Measurements from ENCODE around the gene BTBD9.

BTBD9 gene

GRCh38 chr6:38552121-38552520 is 87.6 kb downstream of the BTBD9 start:
- DNase-seq = peak in 1 of 2 donors; percentile 26

- no peak for DNase-seq
These were observed 89.9 kb downstream of the BTBD9 start for GRCh38 chr6:38549795-38550194.

GRCh38 chr6:38549180-38549579 is 90.5 kb downstream of the BTBD9 start:
- no peak for DNase-seq

GRCh38 chr6:38543022-38543421 is 96.7 kb downstream of the BTBD9 start:
- no peak for DNase-seq

GRCh38 chr6:38542031-38542430 is 97.7 kb downstream of the BTBD9 start:
- no peak for DNase-seq

GRCh38 chr6:38533064-38533463 is 106.7 kb downstream of the BTBD9 start:
- DNase-seq = no peak

- DNase-seq = no peak
These were observed 108.6 kb downstream of the BTBD9 start for GRCh38 chr6:38531134-38531533.

DNA sequence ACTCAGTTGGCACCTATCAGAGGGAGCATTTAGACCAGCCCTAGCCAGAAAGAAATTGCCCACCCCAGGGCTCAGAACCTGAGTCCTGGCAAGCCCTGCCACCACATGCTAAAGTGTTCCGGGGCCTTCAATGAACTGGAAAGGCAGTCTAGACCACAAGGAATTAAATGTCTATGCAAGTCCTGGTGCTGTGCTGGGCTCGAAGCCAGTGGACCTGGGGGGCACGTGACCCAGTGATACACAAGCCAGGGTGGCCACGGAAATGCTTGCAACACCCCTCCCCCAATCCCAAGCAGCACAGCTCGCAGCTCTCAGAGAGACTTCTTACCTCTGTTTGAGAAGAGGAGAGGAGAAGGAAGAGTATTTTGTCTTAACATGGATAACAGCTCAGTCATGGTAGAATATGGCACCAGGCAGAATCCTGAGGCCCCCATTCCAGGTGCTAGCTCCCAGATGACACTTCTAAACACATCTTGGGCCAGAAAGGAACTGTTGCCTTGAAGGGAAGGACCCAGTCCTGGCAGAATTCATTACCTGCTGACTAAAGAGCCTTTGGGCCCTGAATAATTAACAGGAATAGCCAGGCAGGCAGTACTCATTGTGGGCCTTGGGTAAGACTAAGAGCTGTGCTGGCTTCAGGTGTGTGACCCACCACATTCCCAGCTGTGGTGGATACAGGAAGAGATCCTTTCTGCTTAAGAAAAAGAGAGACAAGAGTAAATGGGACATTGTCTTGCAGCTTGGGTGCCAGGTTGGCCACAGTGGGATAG is 111.3 kb downstream of the BTBD9 start:
- DNase-seq = no peak

GRCh38 chr6:38527371-38527770 is 112.4 kb downstream of the BTBD9 start:
- DNase-seq = no peak

DNA sequence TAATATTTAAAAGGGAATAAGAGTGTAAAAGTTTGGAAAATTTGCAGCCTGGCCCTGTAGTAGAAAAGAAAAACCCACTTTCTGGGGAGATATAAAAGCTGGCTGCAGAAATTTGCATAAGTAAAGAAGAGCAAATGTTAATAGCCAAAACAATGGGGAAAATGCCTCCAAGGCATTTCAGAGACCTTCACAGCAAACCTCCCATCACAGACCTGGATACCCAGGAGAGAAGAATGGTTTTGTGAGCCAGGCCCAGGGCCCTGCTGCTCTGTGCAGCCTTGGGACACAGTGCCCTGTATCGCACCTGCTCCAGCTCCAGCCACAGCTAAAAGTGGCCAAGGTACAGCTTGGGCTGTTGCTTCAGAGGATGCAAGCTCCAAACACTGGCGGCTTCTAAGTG is 113.8 kb downstream of the BTBD9 start:
- no peak for DNase-seq

GRCh38 chr6:38524436-38525145 is 115.1 kb downstream of the BTBD9 start:
- DNase-seq = no peak

- no peak for DNase-seq
These were observed 117.4 kb downstream of the BTBD9 start for GRCh38 chr6:38522322-38522721.

- DNase-seq = no peak
These were observed 121.0 kb downstream of the BTBD9 start for GRCh38 chr6:38518511-38519304.

- no peak for DNase-seq
These were observed 122.7 kb downstream of the BTBD9 start for GRCh38 chr6:38517005-38517404.

- DNase-seq = no peak
These were observed 125.3 kb downstream of the BTBD9 start for GRCh38 chr6:38514399-38514798.

DNA sequence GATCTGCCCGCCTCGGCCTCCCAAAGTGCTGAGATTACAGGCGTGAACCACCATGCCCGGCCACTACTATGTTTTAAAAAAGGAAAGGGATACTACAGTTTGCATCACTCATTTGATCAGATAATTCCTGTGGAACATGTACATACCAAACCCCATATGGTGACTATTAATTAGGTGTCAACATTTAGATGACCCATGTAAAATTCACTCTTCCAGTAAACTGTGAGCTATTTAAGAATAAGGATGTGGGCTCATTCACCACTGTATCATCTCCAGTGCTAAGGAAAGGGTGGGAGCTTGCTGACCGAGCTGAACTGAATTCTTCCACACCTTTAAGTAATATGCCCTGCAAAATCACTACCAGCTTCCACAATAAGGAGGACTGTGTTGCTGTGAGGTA is 127.5 kb downstream of the BTBD9 start:
- no peak for DNase-seq

- DNase-seq = no peak
These were observed 129.5 kb downstream of the BTBD9 start for GRCh38 chr6:38510205-38510604.

DNA sequence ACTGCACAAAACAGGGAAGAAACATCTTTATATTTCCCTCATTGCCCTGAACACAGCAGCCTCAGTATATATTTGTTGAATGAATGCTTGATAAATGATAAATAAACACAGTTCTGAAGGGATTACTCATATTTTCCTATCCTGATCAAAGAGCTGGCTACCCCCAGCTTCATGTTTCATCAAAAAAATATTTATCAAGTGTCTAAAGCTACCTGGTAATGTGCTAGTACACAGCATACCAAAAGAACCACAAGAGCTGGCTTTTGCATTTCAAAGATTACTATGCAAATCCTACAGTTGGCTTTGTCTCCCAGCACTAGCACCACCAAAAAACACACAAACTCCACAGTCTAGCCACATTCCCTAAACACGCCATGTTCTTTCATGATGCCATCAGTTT is 130.0 kb downstream of the BTBD9 start:
- no peak for DNase-seq

- DNase-seq = no peak
These were observed 130.8 kb downstream of the BTBD9 start for GRCh38 chr6:38508894-38509293.

DNA sequence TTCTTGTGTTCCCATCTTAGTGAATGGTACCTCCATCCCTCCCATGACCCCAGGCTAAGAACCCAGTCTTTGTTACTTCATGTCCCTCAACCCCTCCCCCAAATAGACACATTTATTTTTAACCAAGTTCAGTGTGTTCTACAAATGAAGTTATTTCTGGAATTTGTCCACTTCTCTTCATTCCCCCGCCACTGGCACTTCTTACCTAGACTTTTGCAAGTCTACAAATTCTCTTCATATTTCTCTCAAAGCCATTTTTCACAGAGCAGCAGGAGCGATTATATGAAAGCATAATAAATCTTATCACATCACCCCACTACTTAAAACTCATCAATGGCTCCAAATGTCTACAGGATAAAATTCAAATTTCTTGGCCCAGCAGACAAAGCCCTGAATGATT is 131.4 kb downstream of the BTBD9 start:
- DNase-seq = no peak

DNA sequence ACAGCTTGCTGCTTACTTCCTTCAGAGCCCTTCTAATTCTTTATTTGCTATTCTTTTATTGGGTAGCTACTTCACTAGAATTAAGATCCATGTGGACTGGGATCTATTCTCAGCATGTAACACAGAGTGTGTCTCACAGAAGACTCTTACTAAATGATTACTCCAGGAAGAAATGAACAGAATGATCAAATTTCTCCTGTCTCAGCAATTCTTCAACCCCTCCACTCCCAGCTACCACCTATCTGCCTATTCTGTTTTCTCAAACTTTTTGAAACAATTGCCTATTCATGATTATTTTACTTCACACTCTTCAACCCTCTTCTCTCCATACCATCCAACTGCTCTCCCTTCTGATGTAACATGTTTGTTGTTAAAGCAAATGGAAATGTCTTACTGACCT is 132.6 kb downstream of the BTBD9 start:
- DNase-seq = no peak

DNA sequence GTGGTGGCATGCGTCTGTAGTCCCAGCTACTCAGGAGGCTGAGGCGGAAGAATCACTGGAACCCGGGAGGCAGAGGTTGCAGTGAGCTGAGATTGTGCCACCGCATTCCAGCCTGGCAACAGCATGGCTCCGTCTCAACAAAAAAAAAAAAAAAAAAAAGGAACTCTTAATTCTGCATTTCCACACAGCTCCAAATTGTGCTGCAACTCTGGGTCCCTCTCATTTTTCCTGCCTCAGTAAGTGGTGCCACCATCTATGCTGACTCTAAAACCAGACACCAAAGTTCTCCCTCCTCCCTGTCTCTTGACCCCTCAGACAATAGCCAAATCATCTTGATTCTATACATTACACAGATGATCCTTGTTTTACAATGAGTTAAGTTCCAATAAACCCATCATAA is 133.9 kb downstream of the BTBD9 start:
- no peak for DNase-seq

DNA sequence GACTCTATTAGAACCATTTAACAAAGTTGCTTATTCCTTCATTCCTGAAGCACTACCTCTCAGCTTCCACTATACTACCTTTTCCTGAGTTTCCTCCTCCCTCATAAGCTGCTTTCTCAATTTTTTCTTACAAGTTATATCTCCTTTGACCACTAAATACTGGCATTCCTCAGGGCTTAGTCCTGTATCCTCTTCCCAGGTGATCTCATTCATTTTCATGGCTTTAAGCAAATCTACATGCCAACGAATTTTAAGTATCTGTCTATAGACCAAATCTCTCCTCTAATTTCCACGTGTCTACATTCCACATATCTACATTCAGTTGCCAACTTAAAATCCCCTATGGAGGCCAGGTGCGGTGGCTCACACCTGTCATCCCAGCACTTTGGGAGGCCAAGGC is 134.7 kb downstream of the BTBD9 start:
- DNase-seq = no peak
